BLaER1 (cell line): ENCODE measurements around the gene UQCR11.

Experiments
- H3K27ac ChIP-seq: shearing (Covaris generic); formaldehyde crosslinking; 2 replicates; pipeline ENCODE4 v1.8.1; 2022
- H3K27me3 ChIP-seq: shearing (Covaris generic); formaldehyde crosslinking; 2 replicates; pipeline ENCODE4 v1.8.1; 2022
- H3K36me3 ChIP-seq: shearing (Covaris generic); formaldehyde crosslinking; 2 replicates; pipeline ENCODE4 v1.8.1; 2022
- H3K4me1 ChIP-seq: shearing (Covaris generic); formaldehyde crosslinking; 2 replicates; pipeline ENCODE4 v1.8.1; 2022
- H3K4me2 ChIP-seq: shearing (Covaris generic); formaldehyde crosslinking; 2 replicates; pipeline ENCODE4 v1.8.1; 2022
- H3K4me3 ChIP-seq: shearing (Covaris generic); formaldehyde crosslinking; 2 replicates; pipeline ENCODE4 v1.8.1; 2022
- H3K9ac ChIP-seq: shearing (Covaris generic); formaldehyde crosslinking; 2 replicates; pipeline ENCODE4 v1.8.1; 2022
- H3K9me3 ChIP-seq: shearing (Covaris generic); formaldehyde crosslinking; 2 replicates; pipeline ENCODE4 v1.8.1; 2022
- H4K20me1 ChIP-seq: shearing (Covaris generic); formaldehyde crosslinking; 2 replicates; pipeline ENCODE4 v1.8.1; 2022
- Cebpa-rat ChIP-seq: shearing (Covaris generic); IDR thresholded peaks from 2 replicates; pipeline ENCODE4 v1.8.1; 2022

UQCR11 gene

DNA sequence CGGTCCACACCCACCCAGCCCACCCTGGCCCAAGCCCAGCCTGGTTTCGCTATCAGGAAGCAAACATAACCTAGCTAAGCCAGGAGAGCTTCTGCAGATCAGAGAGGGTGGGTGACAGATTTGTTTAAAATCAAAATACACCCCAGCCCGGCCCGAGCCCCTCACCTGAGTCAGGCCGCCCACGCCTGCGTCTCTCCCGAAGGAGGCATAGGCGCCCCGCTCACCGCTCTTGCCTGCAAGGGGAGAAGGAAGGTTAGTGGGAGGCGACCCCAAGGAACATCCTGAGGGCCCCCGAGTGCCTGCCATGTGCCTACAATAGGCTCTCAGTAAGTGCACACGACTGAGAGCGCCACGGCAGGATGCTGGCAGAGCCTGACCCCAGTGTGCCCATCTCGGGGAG lies 21.9 kb upstream of the UQCR11 start:
- 0 out of 2 replicates have a peak overlapping the region, but pooled peaks have one; percentile 18 for H3K27ac ChIP-seq
- H3K27me3 ChIP-seq = 0 out of 2 replicates have a peak, but pooled peaks cover 3% of the 10 kb centered on the region
- TF ChIP-seq Cebpa-rat = no peak
- peak overlapping the region; percentile 30; the same call in 1 of the 2 replicates for H3K4me2 ChIP-seq
- H3K9ac ChIP-seq = no peak overlapping the region
- peaks cover 90% of the 10 kb centered on the region for H4K20me1 ChIP-seq
- H3K36me3 ChIP-seq = peaks cover 86% of the 10 kb centered on the region
- no peak overlapping the region for H3K4me3 ChIP-seq
- H3K4me1 ChIP-seq = peaks cover 82% of the 10 kb centered on the region
- H3K9me3 ChIP-seq = no peaks in the 10 kb centered on the region

DNA sequence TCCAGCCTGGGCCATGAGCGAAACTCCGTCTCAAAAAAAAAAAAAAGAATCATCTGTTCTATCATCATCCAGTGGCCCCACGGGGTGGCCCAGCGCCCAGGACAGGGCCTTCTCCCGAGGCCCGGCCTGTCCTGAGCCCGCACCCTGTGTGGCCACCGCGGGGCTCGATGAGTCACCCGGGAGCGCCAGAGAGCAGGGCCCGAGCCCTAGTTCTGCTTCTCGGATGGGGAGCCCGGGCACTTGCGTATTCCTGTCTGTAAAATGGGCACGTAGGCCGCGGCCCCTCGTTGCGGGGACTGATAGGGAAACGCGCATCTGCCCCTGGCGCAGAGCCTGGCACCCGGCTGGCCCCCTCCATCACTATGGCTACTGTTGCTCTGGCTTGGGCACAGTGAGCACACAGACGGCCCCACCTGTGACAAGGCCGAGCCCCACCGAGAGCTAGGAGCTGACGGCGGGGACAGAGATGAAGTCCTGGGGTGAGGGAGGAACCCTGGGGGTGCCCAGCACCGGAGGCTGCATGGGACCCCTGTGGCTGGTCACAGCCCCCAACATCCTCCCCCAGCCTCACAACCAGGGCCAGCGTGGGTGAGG lies 21.3 kb upstream of the UQCR11 start:
- H3K27ac ChIP-seq = peak overlapping the region; percentile 46; the same call in 1 of the 2 replicates
- H3K4me2 ChIP-seq = peak overlapping the region; percentile 75; the same call in 1 of the 2 replicates
- no peak for TF ChIP-seq Cebpa-rat
- peaks cover 90% of the 10 kb centered on the region for H4K20me1 ChIP-seq
- 0 out of 2 replicates have a peak, but pooled peaks cover 3% of the 10 kb centered on the region for H3K27me3 ChIP-seq
- H3K36me3 ChIP-seq = peaks cover 85% of the 10 kb centered on the region
- H3K9ac ChIP-seq = no peak overlapping the region
- no peak overlapping the region for H3K4me3 ChIP-seq
- H3K4me1 ChIP-seq = peaks cover 82% of the 10 kb centered on the region
- H3K9me3 ChIP-seq = no peaks in the 10 kb centered on the region

DNA sequence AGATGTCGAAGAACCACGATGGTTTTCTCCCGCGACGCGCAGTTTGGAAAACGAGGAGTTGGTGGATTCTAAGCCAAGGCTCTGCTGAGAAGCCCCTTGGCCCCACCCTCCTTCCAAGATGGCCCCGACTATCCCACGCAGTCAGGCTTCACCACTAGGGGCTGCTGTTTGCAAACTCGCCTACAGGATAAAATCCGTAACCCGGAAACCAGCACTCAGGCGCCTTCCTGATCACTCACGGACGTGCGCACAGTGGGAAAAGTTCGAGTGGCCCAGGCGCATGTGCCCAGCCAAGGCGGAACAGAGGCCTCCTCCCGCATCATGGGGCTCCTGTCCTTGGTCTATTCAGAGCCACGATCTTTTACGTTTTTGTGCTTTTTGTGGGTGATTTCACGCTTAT lies 19.2 kb upstream of the UQCR11 start:
- H3K9ac ChIP-seq = peak overlapping the region; percentile 53; the same call in 1 of the 2 replicates
- TF ChIP-seq Cebpa-rat = no peak
- H4K20me1 ChIP-seq = peaks cover 90% of the 10 kb centered on the region
- H3K9me3 ChIP-seq = no peaks in the 10 kb centered on the region
- H3K4me3 ChIP-seq = no peak overlapping the region
- peaks cover 85% of the 10 kb centered on the region for H3K36me3 ChIP-seq
- H3K4me1 ChIP-seq = peaks cover 85% of the 10 kb centered on the region
- H3K27ac ChIP-seq = peak overlapping the region; percentile 22; the same call in 1 of the 2 replicates
- H3K4me2 ChIP-seq = peak overlapping the region; percentile 75
- 0 out of 2 replicates have a peak, but pooled peaks cover 3% of the 10 kb centered on the region for H3K27me3 ChIP-seq

DNA sequence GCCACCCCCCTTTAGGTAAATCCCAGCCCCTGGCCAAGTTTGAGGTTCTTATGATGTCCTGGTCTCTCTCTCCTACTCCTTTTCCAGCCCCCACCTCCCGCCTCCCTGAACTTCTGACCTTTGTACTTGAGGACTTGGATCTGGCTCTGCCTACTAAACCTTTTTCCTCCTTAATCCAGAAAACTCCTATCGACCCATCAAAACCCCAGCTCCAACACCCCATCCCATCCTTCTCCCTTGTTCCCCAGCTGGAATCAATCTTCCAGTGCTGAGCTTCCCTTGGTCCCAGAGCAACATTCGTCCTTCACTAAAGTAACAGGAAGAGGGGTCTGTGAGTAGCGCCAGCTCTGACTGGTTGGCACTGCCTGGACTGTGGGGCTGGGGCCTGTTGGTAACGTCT lies 17.3 kb upstream of the UQCR11 start:
- H3K4me2 ChIP-seq = peak overlapping the region; percentile 75
- H3K27me3 ChIP-seq = 0 out of 2 replicates have a peak, but pooled peaks cover 3% of the 10 kb centered on the region
- no peaks in the 10 kb centered on the region for H3K9me3 ChIP-seq
- H3K27ac ChIP-seq = peak overlapping the region; percentile 68
- peaks cover 100% of the 10 kb centered on the region for H4K20me1 ChIP-seq
- no peak overlapping the region for H3K4me3 ChIP-seq
- H3K4me1 ChIP-seq = peaks cover 98% of the 10 kb centered on the region
- peak overlapping the region; percentile 48 for H3K9ac ChIP-seq
- TF ChIP-seq Cebpa-rat = no peak
- H3K36me3 ChIP-seq = peaks cover 99% of the 10 kb centered on the region

DNA sequence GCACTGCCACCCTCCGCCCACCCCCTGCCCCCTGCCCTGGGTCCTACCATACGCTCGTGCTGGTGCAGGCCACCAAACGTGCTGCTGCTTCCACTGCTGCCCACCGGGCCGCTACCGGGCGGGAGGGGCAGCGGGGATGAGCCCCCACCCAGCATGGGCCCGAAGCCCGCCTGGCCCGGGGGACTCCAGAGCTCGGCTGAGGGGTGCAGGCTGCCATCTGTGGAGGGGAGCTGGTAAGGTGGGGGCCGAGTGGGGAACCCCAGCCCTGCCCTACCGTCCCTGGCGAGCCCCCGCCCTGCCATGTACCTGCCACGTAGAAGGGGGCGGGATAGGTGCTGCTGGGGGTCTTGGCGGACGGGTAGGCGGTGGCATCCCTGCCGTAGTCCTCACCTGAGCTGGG lies 16.7 kb upstream of the UQCR11 start:
- H3K36me3 ChIP-seq = peaks cover 99% of the 10 kb centered on the region
- H3K9ac ChIP-seq = no peak overlapping the region; the same call in 1 of the 2 replicates
- peak overlapping the region; percentile 66; the same call in 1 of the 2 replicates for H3K27ac ChIP-seq
- H3K9me3 ChIP-seq = no peaks in the 10 kb centered on the region
- H3K4me1 ChIP-seq = peaks cover 99% of the 10 kb centered on the region
- H3K27me3 ChIP-seq = 0 out of 2 replicates have a peak, but pooled peaks cover 3% of the 10 kb centered on the region
- TF ChIP-seq Cebpa-rat = no peak
- H3K4me2 ChIP-seq = peak overlapping the region; percentile 75
- H3K4me3 ChIP-seq = no peak overlapping the region
- peaks cover 100% of the 10 kb centered on the region for H4K20me1 ChIP-seq

DNA sequence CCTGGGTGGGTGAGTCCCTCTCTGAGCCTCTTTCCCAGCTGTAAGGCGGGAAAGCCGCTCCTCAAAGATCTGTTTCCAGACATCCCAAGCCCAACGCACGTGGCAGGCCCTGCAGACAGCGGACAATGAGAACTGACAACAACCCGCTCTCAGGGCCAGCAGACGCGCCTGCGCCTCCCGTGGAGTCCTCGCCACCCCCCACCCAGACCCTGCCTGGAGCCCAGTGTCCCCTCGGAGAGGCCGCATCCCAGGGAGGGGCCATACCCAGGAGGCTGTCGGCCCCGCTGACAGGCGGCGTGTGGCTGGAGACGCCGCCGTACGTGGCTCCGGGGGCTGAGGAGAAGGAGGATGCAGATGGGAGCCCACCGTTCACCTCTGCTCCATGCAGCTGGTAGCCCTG lies 16.3 kb upstream of the UQCR11 start:
- peaks cover 99% of the 10 kb centered on the region for H3K36me3 ChIP-seq
- H3K27me3 ChIP-seq = 0 out of 2 replicates have a peak, but pooled peaks cover 3% of the 10 kb centered on the region
- peak overlapping the region; percentile 25; the same call in 1 of the 2 replicates for H3K4me3 ChIP-seq
- H3K9ac ChIP-seq = peak overlapping the region; percentile 61
- H3K9me3 ChIP-seq = no peaks in the 10 kb centered on the region
- no peak for TF ChIP-seq Cebpa-rat
- H3K27ac ChIP-seq = peak overlapping the region; percentile 66; the same call in 1 of the 2 replicates
- H3K4me1 ChIP-seq = peaks cover 100% of the 10 kb centered on the region
- H3K4me2 ChIP-seq = peak overlapping the region; percentile 75
- peaks cover 100% of the 10 kb centered on the region for H4K20me1 ChIP-seq

DNA sequence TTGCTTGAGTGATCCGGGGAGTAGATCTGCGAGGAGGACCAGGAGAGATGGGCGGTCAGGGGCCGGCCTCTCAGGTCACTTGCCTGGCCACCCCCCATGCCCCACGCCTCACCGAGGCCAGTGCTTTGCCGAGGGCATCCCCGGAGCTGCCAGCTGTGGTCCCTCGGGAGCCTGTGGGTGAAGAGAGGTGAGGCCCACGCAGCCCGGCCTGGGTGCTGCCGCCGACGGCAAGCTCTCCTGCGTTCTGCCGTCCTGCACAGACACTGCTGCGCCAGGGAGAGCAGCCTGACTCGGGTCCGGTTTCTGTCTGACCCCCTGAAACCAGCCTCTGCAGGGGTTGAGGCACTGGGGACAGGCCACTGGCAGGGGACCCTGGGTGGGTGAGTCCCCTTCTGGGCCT lies 15.8 kb upstream of the UQCR11 start:
- H3K4me2 ChIP-seq = peak overlapping the region; percentile 75
- no peak for TF ChIP-seq Cebpa-rat
- H3K9ac ChIP-seq = peak overlapping the region; percentile 61
- peaks cover 100% of the 10 kb centered on the region for H4K20me1 ChIP-seq
- H3K27ac ChIP-seq = peak overlapping the region; percentile 66
- no peaks in the 10 kb centered on the region for H3K9me3 ChIP-seq
- peaks cover 99% of the 10 kb centered on the region for H3K36me3 ChIP-seq
- peaks cover 100% of the 10 kb centered on the region for H3K4me1 ChIP-seq
- H3K27me3 ChIP-seq = 0 out of 2 replicates have a peak, but pooled peaks cover 3% of the 10 kb centered on the region
- peak overlapping the region; percentile 25; the same call in 1 of the 2 replicates for H3K4me3 ChIP-seq

DNA sequence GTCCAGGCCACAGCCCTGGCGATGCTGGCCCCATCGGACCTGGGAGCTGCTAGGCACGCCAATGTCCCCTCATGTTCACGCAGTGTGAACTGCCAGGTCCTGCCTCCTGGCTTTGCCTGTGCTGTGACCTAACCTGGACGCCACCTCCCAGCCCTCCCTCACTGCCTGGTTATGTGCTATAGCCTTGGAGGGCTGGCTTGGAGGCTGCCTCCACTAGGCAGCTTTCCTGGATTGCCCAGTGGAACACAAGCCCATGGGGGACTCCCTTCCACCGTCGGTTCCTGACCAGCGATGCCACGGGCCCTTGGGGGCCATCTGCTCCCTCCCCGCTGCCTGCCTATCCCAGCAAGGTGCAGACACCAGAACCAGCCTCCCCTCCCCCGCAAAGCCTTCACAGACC lies 15.2 kb upstream of the UQCR11 start:
- Histone ChIP-seq H3K4me3 (no peak overlapping the region), H3K36me3 (peaks cover 99% of the 10 kb centered on the region), H3K27me3 (no peaks in the 10 kb centered on the region), H3K9ac (no peak overlapping the region), H3K9me3 (no peaks in the 10 kb centered on the region), H4K20me1 (peaks cover 100% of the 10 kb centered on the region), H3K27ac (peak overlapping the region; percentile 66), H3K4me1 (peaks cover 100% of the 10 kb centered on the region), H3K4me2 (peak overlapping the region; percentile 75)
- no peak for TF ChIP-seq Cebpa-rat

DNA sequence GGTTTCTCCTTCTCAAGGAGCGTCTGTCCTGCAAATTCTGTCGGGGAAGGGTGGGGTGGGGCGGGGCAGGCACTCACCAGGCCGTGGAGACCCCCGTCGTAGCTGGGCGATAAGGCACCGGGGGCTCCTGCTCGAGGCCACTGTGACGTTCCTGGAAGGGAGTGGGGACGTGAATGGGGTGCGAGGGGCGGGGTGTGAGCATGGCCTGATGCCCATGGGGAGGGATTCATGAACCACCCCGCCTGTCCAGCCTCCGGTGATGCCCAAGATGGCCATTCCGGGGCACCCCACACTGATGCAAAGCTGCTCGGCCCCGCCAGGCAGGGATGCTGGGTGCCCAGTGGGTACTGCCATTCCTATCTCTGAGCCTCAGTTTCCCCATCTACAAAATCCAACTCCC lies 14.4 kb upstream of the UQCR11 start:
- no peak for TF ChIP-seq Cebpa-rat
- peaks cover 99% of the 10 kb centered on the region for H3K36me3 ChIP-seq

DNA sequence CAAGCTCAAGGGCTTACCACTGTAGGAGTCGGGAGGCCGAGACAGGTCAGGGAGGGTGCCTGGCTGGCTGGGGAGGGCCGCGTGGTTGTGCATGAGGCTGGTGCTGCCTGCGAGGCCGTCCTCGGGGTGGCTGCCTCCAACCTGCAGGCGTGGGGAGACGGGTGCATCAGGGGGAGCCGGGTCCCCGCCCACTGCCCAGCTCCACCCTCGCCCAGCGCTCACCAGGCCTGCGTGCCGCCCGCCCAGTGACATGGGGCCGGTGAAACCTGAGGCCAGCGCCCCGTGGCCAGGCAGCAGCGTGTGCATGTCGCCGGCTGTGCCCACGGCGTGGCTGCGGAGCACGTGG lies 13.8 kb upstream of the UQCR11 start:
- Histone ChIP-seq H3K4me3 (no peak overlapping the region; the same call in 1 of the 2 replicates), H3K9ac (no peak overlapping the region), H3K27me3 (no peaks in the 10 kb centered on the region), H3K4me2 (peak overlapping the region; percentile 63), H4K20me1 (peaks cover 100% of the 10 kb centered on the region), H3K4me1 (peaks cover 100% of the 10 kb centered on the region), H3K27ac (no peak overlapping the region), H3K36me3 (peaks cover 99% of the 10 kb centered on the region), H3K9me3 (no peaks in the 10 kb centered on the region)
- no peak for TF ChIP-seq Cebpa-rat

More for the DNA sequence above, 14.4 kb upstream of the UQCR11 start:
- Histone ChIP-seq H4K20me1 (peaks cover 100% of the 10 kb centered on the region), H3K9ac (no peak overlapping the region), H3K4me3 (no peak overlapping the region), H3K4me1 (peaks cover 100% of the 10 kb centered on the region), H3K9me3 (no peaks in the 10 kb centered on the region), H3K27me3 (no peaks in the 10 kb centered on the region), H3K27ac (0 out of 2 replicates have a peak overlapping the region, but pooled peaks have one; percentile 66), H3K4me2 (peak overlapping the region; percentile 75)
